GM23248 (cell line): ENCODE measurements around the gene C11orf52. TPM values are rescaled to one million over a fixed set of nuclear protein-coding genes. Genes with fewer than 3 reads are reported as not detected.

ENCODE experiments used
- DNase-seq: peaks from one replicate; pipeline ENCODE4 v3.0.0-alpha.2; 2015
- H2AFZ ChIP-seq: fragments of 200-600 bp; sonication (generic); 2 replicates; pipeline ENCODE4 v1.6.1; 2016; ENCODE audit warnings: antibody characterized with exemption
- H3F3A ChIP-seq: fragments of 200-600 bp; sonication (generic); 2 replicates; pipeline ENCODE4 v1.6.1; 2016; ENCODE audit warnings: mild to moderate bottlenecking, antibody characterized with exemption, mixed run types; ENCODE audit not compliant: insufficient read depth
- H3K27ac ChIP-seq: fragments of 200-600 bp; sonication (generic); 2 replicates; pipeline ENCODE4 v1.5.1; 2016; ENCODE audit warnings: mild to moderate bottlenecking
- H3K27me3 ChIP-seq: fragments of 200-600 bp; sonication (generic); replicated peaks from 2 replicates; pipeline ENCODE4 v1.6.1; 2016; ENCODE audit warnings: mild to moderate bottlenecking; ENCODE audit not compliant: insufficient read depth
- H3K36me3 ChIP-seq: fragments of 200-600 bp; sonication (generic); 2 replicates; pipeline ENCODE4 v1.6.1; 2016; ENCODE audit warnings: low read depth, mild to moderate bottlenecking
- H3K4me1 ChIP-seq: fragments of 200-600 bp; sonication (generic); 2 replicates; pipeline ENCODE4 v1.6.1; 2016; ENCODE audit warnings: mild to moderate bottlenecking; ENCODE audit not compliant: insufficient read depth
- H3K4me2 ChIP-seq: fragments of 200-600 bp; sonication (generic); one replicate; pipeline ENCODE4 v1.6.1; 2016; ENCODE audit warnings: mild to moderate bottlenecking; ENCODE audit not compliant: unreplicated experiment
- H3K4me3 ChIP-seq: fragments of 200-600 bp; sonication (generic); 2 replicates; pipeline ENCODE4 v1.5.1; 2016; ENCODE audit warnings: mild to moderate bottlenecking
- H3K79me2 ChIP-seq: fragments of 200-600 bp; sonication (generic); 2 replicates; pipeline ENCODE4 v1.6.1; 2016; ENCODE audit warnings: mild to moderate bottlenecking; ENCODE audit not compliant: insufficient read depth
- H3K9ac ChIP-seq: fragments of 200-600 bp; sonication (generic); 2 replicates; pipeline ENCODE4 v1.6.1; 2016; ENCODE audit warnings: mild to moderate bottlenecking
- H3K9me2 ChIP-seq: fragments of 200-600 bp; sonication (generic); 2 replicates; pipeline ENCODE4 v1.6.1; 2016; ENCODE audit warnings: mixed run types, mild to moderate bottlenecking, moderate library complexity; ENCODE audit not compliant: insufficient read depth
- H3K9me3 ChIP-seq: fragments of 200-600 bp; sonication (generic); one replicate; pipeline ENCODE4 v1.6.1; 2017; ENCODE audit warnings: low read depth
- H4K20me1 ChIP-seq: fragments of 200-600 bp; sonication (generic); 2 replicates; pipeline ENCODE4 v1.6.0; 2016; ENCODE audit not compliant: insufficient read depth
- EZH2 ChIP-seq: fragments of 200-600 bp; sonication (generic); IDR thresholded peaks from 2 replicates; pipeline ENCODE4 v1.6.1; 2018; ENCODE audit warnings: antibody characterized with exemption, mild to moderate bottlenecking; ENCODE audit not compliant: insufficient read depth, poor library complexity, severe bottlenecking
- EZH2phosphoT487 ChIP-seq: fragments of 200-600 bp; sonication (generic); IDR thresholded peaks from 2 replicates; pipeline ENCODE4 v1.6.1; 2018; ENCODE audit warnings: antibody characterized with exemption, moderate library complexity, mild to moderate bottlenecking, low read depth; ENCODE audit not compliant: insufficient read depth
- WGBS, 2 experiments: methylation state at CpG; one replicate each; pipeline ENCODE4 v1.1.6; 2015 to 2017; ENCODE audit warnings: low lambda C conversion rate in 2 of 2, low coverage in 1 of 2; ENCODE audit errors: missing lambda C conversion rate in 2 of 2; 5-methylcytosine and 5-hydroxymethylcytosine counted together
- in situ Hi-C: fragments of 300-500 bp; cut with MboI; formaldehyde crosslinking; loops from 2 replicates; pipeline ENCODE4 v1.15.0; 2020
- polyA plus RNA-seq: library from polyadenylated mRNA; unstranded; fragments of >200 nt; fragmentation: Nextera tagmentation; extraction: Ambion mirVana; gene quantifications from 2 replicates; pipeline ENCODE4 v1.2.1, GENCODE V29; 2016
- total RNA-seq: library from RNA; depleted of rRNA; stranded (reverse); fragments of >200 nt; shearing (Covaris generic); gene quantifications from 2 replicates; pipeline ENCODE4 v1.2.3, GENCODE V29; 2014

Gene C11orf52
- total and polyA plus RNA-seq, 2 experiments from 2014 or later: 0.78 to 3.5 TPM

DNA sequence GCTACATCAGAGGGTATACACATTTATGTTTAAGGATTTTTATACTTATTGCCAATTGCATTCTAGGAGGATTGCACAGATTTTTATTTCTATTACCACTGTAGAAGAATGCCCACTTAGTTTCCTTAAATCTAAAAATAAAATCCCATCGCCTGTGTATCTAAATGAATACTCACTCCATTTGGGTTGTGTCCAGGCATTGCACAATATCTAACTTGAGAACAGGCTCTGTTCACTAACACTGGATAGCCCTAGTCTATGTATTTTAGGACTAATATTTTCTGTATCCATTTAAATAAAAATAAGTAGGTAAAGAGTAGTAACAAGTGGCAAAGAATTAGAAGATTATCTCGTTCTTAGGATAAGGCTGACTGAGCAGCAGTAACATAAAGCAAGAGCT is 4.1 kb downstream of the C11orf52 start:
- no peaks in the 10 kb centered on the region for H3K79me2 ChIP-seq
- in situ Hi-C loops: no loop called here
- H3K9me2 ChIP-seq: no peaks in the 10 kb centered on the region
- H3K4me2 ChIP-seq: peak overlapping the region; percentile 89
- H3K9me3 ChIP-seq: no peaks in the 10 kb centered on the region
- peaks cover 33% of the 10 kb centered on the region for H3F3A ChIP-seq
- no peaks in the 10 kb centered on the region for H3K36me3 ChIP-seq
- peak overlapping the region; percentile 80 for H3K9ac ChIP-seq
- peak overlapping the region; percentile 78 for H2AFZ ChIP-seq
- H3K4me1 ChIP-seq: peaks cover 35% of the 10 kb centered on the region
- TF ChIP-seq EZH2 (no peak), EZH2phosphoT487 (no peak)
- no peaks in the 10 kb centered on the region for H3K27me3 ChIP-seq
- H3K27ac ChIP-seq: peak overlapping the region; percentile 96
- H4K20me1 ChIP-seq: no peaks in the 10 kb centered on the region
- 0 to 1% methylated on average over 2 of the region's 2 CpGs for WGBS, 2 experiments
- DNase-seq: peak; percentile 93
- peak overlapping the region; percentile 58 for H3K4me3 ChIP-seq

DNA sequence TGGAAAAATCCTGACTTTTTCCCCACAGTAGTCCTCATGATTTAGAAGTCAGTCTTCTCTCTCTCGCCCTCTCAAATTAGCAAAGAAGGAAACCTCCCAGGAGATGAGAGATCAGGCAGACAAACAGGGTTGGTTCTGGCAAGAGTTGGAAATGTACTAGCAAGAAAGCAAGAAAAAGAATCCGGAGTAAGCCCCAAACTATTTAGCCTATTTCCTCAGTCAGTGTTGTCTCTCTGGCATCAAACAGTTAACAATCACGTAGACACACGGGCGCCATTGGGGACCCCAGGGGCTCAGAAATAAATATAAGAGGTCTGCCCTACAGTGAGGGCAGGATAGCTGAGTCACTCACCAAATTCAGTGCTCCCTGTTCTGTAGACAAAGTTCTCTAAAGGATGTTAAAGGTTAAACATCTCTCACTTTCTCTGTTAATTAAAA is 4.7 kb downstream of the C11orf52 start:
- Histone ChIP-seq H4K20me1 (no peaks in the 10 kb centered on the region), H3F3A (peaks cover 33% of the 10 kb centered on the region), H3K36me3 (no peaks in the 10 kb centered on the region), H3K79me2 (no peaks in the 10 kb centered on the region), H3K4me2 (peak overlapping the region; percentile 89), H3K9me3 (no peaks in the 10 kb centered on the region), H3K9ac (peak overlapping the region; percentile 80), H3K4me1 (peaks cover 35% of the 10 kb centered on the region), H2AFZ (peak overlapping the region; percentile 78), H3K4me3 (peak overlapping the region; percentile 58), H3K27ac (peak overlapping the region; percentile 96), H3K9me2 (no peaks in the 10 kb centered on the region), H3K27me3 (no peaks in the 10 kb centered on the region)
- WGBS, 2 experiments: 1 to 2% methylated on average over 5 of the region's 5 CpGs
- in situ Hi-C loops: no loop called here
- peak; percentile 68 for DNase-seq
- TF ChIP-seq EZH2phosphoT487 (no peak), EZH2 (no peak)

DNA sequence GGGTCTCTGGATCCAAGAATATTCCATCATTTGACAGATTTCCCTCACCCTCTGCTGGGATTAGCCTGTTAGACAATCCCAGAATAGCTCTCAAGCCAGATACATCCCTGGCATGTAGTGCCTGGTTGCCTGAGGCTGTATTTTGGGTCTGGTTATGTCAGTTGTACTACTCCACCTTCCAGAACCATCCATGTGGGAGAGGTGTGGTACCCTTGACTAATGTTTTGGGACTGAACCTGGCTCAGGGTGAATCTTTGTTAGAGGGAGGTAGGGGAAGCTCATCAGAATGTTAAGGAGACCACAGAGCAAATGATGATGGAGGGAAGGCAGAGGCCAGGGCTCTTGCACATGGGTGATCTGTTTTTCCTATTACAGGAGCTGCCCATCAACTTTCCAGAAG is 5.2 kb downstream of the C11orf52 start:
- no peaks in the 10 kb centered on the region for H3K27me3 ChIP-seq
- H3K36me3 ChIP-seq: no peaks in the 10 kb centered on the region
- H3K9ac ChIP-seq: peak overlapping the region; percentile 80
- H3K79me2 ChIP-seq: no peaks in the 10 kb centered on the region
- H3K9me3 ChIP-seq: no peaks in the 10 kb centered on the region
- no peaks in the 10 kb centered on the region for H3K9me2 ChIP-seq
- peak overlapping the region; percentile 89 for H3K4me2 ChIP-seq
- in situ Hi-C loops: no loop called here
- H3K4me3 ChIP-seq: peak overlapping the region; percentile 58
- H2AFZ ChIP-seq: peak overlapping the region; percentile 78
- DNase-seq: peak; percentile 40
- H4K20me1 ChIP-seq: no peaks in the 10 kb centered on the region
- peaks cover 33% of the 10 kb centered on the region for H3F3A ChIP-seq
- H3K4me1 ChIP-seq: peaks cover 35% of the 10 kb centered on the region
- H3K27ac ChIP-seq: peak overlapping the region; percentile 96
- TF ChIP-seq EZH2: no peak
- TF ChIP-seq EZH2phosphoT487: no peak

GRCh38 chr11:111925953-111926352 is 7.2 kb downstream of the C11orf52 start:
- no peaks in the 10 kb centered on the region for H3K36me3 ChIP-seq
- no peak for TF ChIP-seq EZH2
- no peak for TF ChIP-seq EZH2phosphoT487
- H3K9me2 ChIP-seq: no peaks in the 10 kb centered on the region
- peak overlapping the region; percentile 73; the same call in 1 of the 2 replicates for H3K9ac ChIP-seq
- in situ Hi-C loops: no loop called here
- peaks cover 40% of the 10 kb centered on the region for H3K4me1 ChIP-seq
- H3K4me2 ChIP-seq: peak overlapping the region; percentile 89
- peak overlapping the region; percentile 80 for H3K27ac ChIP-seq
- H3K79me2 ChIP-seq: no peaks in the 10 kb centered on the region
- peak overlapping the region; percentile 81; the same call in 1 of the 2 replicates for H2AFZ ChIP-seq
- no peaks in the 10 kb centered on the region for H3K9me3 ChIP-seq
- no peaks in the 10 kb centered on the region for H3K27me3 ChIP-seq
- H4K20me1 ChIP-seq: no peaks in the 10 kb centered on the region
- no peak for DNase-seq
- peaks cover 33% of the 10 kb centered on the region for H3F3A ChIP-seq
- 95 to 96% methylated on average over 16 of the region's 16 CpGs for WGBS, 2 experiments
- H3K4me3 ChIP-seq: no peak overlapping the region
